Measurements from ENCODE around the gene IL20RB.

IL20RB gene

GRCh38 chr3:136916223-136916622 lies 41.6 kb upstream of the IL20RB start:
- H3K4me3 ChIP-seq (ENCODE audit: low read depth, low read length) = no peak overlapping the region
- ChIA-PET POLR2A (no interaction called here), CTCF (no interaction called here)
- no peak for TF ChIP-seq CTCF (IDR thresholded peaks at IDR 0.05; ENCODE audit: insufficient read depth, low read length, missing control alignments)
- no peak for DNase-seq (ENCODE audit: low read depth, low spot score)

- DNase-seq (ENCODE audit: low read depth, low spot score) = no peak
- H3K4me3 ChIP-seq (ENCODE audit: low read depth, low read length) = no peak overlapping the region
- POLR2A ChIA-PET = no interaction called here
- CTCF ChIA-PET = no interaction called here
- TF ChIP-seq CTCF (IDR thresholded peaks at IDR 0.05; ENCODE audit: insufficient read depth, low read length, missing control alignments) = no peak
Measured at GRCh38 chr3:136919799-136920580, 37.8 kb upstream of the IL20RB start.

DNA sequence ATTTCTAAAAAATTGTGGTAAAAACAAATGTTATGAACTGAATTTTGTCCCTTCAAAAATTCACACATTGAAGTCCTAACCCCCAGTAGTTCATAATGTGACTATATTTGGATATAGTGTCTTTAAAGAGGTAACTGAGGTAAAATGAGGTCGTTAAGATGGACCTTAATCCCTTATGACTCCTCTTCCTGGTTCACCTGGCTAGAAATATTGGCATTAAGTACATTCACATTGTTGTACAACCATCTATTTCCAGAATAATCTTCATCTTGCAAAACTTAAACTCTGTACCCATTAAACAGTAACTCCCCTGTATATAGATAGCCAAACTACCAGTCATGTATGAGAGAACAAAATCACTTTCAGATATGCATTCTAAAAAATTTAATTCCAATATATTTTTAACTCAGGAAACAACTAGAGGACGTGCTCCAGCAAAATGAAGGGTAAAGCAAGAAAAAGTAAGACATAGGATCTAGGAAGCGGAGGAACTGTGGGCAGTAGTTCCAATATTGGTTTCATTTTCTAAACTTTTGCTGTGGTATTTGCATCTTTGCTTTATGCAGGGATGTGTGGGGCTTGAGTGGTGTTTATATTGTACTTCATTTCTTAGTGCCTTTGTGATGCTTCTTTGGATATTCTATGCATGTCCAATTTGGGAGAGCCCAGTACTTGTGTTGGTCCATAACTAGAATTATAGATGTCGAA lies 36.7 kb upstream of the IL20RB start:
- ChIA-PET CTCF (no interaction called here), POLR2A (no interaction called here)
- DNase-seq (ENCODE audit: low read depth, low spot score) = no peak
- TF ChIP-seq CTCF (IDR thresholded peaks at IDR 0.05; ENCODE audit: insufficient read depth, low read length, missing control alignments) = no peak
- H3K4me3 ChIP-seq (ENCODE audit: low read depth, low read length) = no peak overlapping the region

- ChIA-PET POLR2A (no interaction called here), CTCF (no interaction called here)
- DNase-seq (ENCODE audit: low read depth, low spot score) = no peak
- no peak overlapping the region for H3K4me3 ChIP-seq (ENCODE audit: low read depth, low read length)
- TF ChIP-seq CTCF (IDR thresholded peaks at IDR 0.05; ENCODE audit: insufficient read depth, low read length, missing control alignments) = no peak
Measured at GRCh38 chr3:136925425-136926190, 32.2 kb upstream of the IL20RB start.

- DNase-seq (ENCODE audit: low read depth, low spot score) = no peak
- POLR2A ChIA-PET = no interaction called here
- CTCF ChIA-PET = no interaction called here
- H3K4me3 ChIP-seq (ENCODE audit: low read depth, low read length) = no peak overlapping the region
- TF ChIP-seq CTCF (IDR thresholded peaks at IDR 0.05; ENCODE audit: insufficient read depth, low read length, missing control alignments) = no peak
Measured at GRCh38 chr3:136928240-136928639, 29.5 kb upstream of the IL20RB start.
